GM04503 (cell line): Measurements from ENCODE around the gene NKD1.

Experiments used
- DNase-seq: peaks from one replicate; pipeline ENCODE4 v3.0.0-alpha.2; 2012; ENCODE audit warnings: low read depth

The NKD1 gene

GRCh38 chr16:50600582-50601283, 52.5 kb downstream of the NKD1 start:
- DNase-seq, result no peak

GRCh38 chr16:50601341-50601740, 53.1 kb downstream of the NKD1 start:
- DNase-seq, result no peak

- DNase-seq, result no peak
Observed at GRCh38 chr16:50602126-50602525, 53.9 kb downstream of the NKD1 start.

GRCh38 chr16:50602531-50603205, 54.5 kb downstream of the NKD1 start:
- DNase-seq, result no peak

GRCh38 chr16:50603206-50604064, 55.2 kb downstream of the NKD1 start:
- DNase-seq, result peak; percentile 53

GRCh38 chr16:50604065-50604418, 55.8 kb downstream of the NKD1 start:
- DNase-seq, result no peak

GRCh38 chr16:50604610-50605009, 56.4 kb downstream of the NKD1 start:
- DNase-seq, result no peak

GRCh38 chr16:50605733-50606430, 57.7 kb downstream of the NKD1 start:
- DNase-seq, result no peak

- DNase-seq, result no peak
Observed at GRCh38 chr16:50606431-50607050, 58.3 kb downstream of the NKD1 start.

- no peak for DNase-seq
Observed at GRCh38 chr16:50607051-50607431, 58.8 kb downstream of the NKD1 start.

- no peak for DNase-seq
Observed at GRCh38 chr16:50607447-50607846, 59.3 kb downstream of the NKD1 start.

- DNase-seq, result no peak
Observed at GRCh38 chr16:50607970-50608557, 59.9 kb downstream of the NKD1 start.

- no peak for DNase-seq
Observed at GRCh38 chr16:50609049-50609448, 60.9 kb downstream of the NKD1 start.

- DNase-seq, result no peak
Observed at GRCh38 chr16:50609471-50609870, 61.3 kb downstream of the NKD1 start.

- no peak for DNase-seq
Observed at GRCh38 chr16:50610331-50611262, 62.4 kb downstream of the NKD1 start.

GRCh38 chr16:50611332-50611934, 63.2 kb downstream of the NKD1 start:
- DNase-seq, result no peak

- no peak for DNase-seq
Observed at GRCh38 chr16:50611995-50612848, 64.0 kb downstream of the NKD1 start.

GRCh38 chr16:50612849-50613198, 64.6 kb downstream of the NKD1 start:
- DNase-seq, result no peak
